Adrenal gland (tissue), 12 donors: ENCODE measurements around the gene NCAPG2. TPM values are rescaled to one million over a fixed set of nuclear protein-coding genes. Genes with fewer than 3 reads are reported as not detected.

Experiments used
- DNase-seq, 7 donors: peaks; one replicate each; pipeline ENCODE4 v3.0.0-alpha.2; 2019 to 2020
- H3K27ac ChIP-seq, 5 donors: fragments of 200-600 bp; sonication (generic) in 4 of 5; 1 replicate in 3 of 5; 2 replicates in 2 of 5; pipeline versions ENCODE4 v1.5.1 to v1.8.0; 2016 to 2020; ENCODE audit warnings: mild to moderate bottlenecking in 1 of 5
- H3K27me3 ChIP-seq: fragments of 200-600 bp; 2 replicates; pipeline ENCODE4 v1.8.0; 2021
- H3K36me3 ChIP-seq, 2 donors: fragments of 200-600 bp; replicated peaks in 1 of 2; 1 replicate in 1 of 2; 2 replicates in 1 of 2; pipeline versions ENCODE4 v1.5.1 to v1.8.0; 2018 to 2022
- H3K4me1 ChIP-seq, 2 donors: fragments of 200-600 bp; replicated peaks in 1 of 2; 1 replicate in 1 of 2; 2 replicates in 1 of 2; pipeline versions ENCODE4 v1.5.1 to v1.8.0; 2018 to 2021
- H3K4me3 ChIP-seq, 4 donors: fragments of 200-600 bp; sonication (generic) in 3 of 4; one replicate each; pipeline ENCODE4 v1.5.1; 2016 to 2018
- H3K9me3 ChIP-seq, 3 donors: fragments of 200-600 bp; sonication (generic) in 1 of 3; replicated peaks in 1 of 3; 1 replicate in 2 of 3; 2 replicates in 1 of 3; pipeline versions ENCODE4 v1.5.1 to v1.8.0; 2016 to 2021
- CTCF ChIP-seq, 6 experiments: fragments of 450-650 bp in 4 of 6; fragments of 200-600 bp in 2 of 6; sonication (generic) in 1 of 6; IDR thresholded peaks; 1 replicate in 5 of 6; 2 replicates in 1 of 6; pipeline versions ENCODE4 v1.5.1 to v1.8.0; 2016 to 2021; ENCODE audit warnings: antibody characterized with exemption in 6 of 6, mild to moderate bottlenecking in 2 of 6, moderate library complexity in 1 of 6
- POLR2A ChIP-seq, 2 donors: fragments of 450-650 bp; IDR thresholded peaks; one replicate each; pipeline ENCODE4 v1.6.1; 2017; ENCODE audit warnings: antibody characterized with exemption in 2 of 2, mild to moderate bottlenecking in 2 of 2, moderate library complexity in 1 of 2
- WGBS, 4 donors: extraction: QIAGEN DNeasy Blood & Tissue Kit in 2 of 4; methylation state at CpG; one replicate each; pipeline versions ENCODE4 v1.1.5 to v1.1.7; 2013 to 2017; 5-methylcytosine and 5-hydroxymethylcytosine counted together
- intact Hi-C, 2 donors: fragments of 100-400 bp; cut with DNase I; formaldehyde crosslinking; loops; one replicate each; pipeline versions ENCODE4 v1.14.1 to v1.15.0; 2022 to 2023
- polyA plus RNA-seq, 3 donors: library from polyadenylated mRNA; stranded (reverse); fragments of 200-250 nt in 2 of 3; fragments of 350-450 nt in 1 of 3; fragmentation: Illumina TruSeq in 1 of 3; extraction: RNeasy Lipid Tissue Mini Kit (QIAGEN cat#74804) in 1 of 3; gene quantifications; one replicate each; pipeline ENCODE4 v1.2.3, GENCODE V29; 2013 to 2014
- total RNA-seq, 9 donors: library from RNA; depleted of rRNA in 4 of 9; stranded (reverse); fragments of >200 nt in 4 of 9; fragments of 120-200 nt in 1 of 9; fragmentation: NEBNext Ultra II Directional in 1 of 9; extraction: Animal tissue kit (Norgen Biotek cat#: 25700) in 1 of 9; gene quantifications; one replicate each; pipeline versions ENCODE4 v1.1.0 to v1.2.4, GENCODE V29; 2013 to 2023
- donor health status: healthy with polysubstance abuse.
- donor health status: Bipolar disorder and iron deficiency.
- donor health status: DM: yes; HTN: yes; CAD: no.
- donor health status: DM: no; HTN: no; CAD: no.
- donor health status: DM: no; HTN: no; CAD: no.
- donor health status: DM: yes; HTN: yes; CAD: no.

The NCAPG2 gene
- total and polyA plus RNA-seq, 12 donors: 1.6 to 11.6 (median 5.9) TPM

DNA sequence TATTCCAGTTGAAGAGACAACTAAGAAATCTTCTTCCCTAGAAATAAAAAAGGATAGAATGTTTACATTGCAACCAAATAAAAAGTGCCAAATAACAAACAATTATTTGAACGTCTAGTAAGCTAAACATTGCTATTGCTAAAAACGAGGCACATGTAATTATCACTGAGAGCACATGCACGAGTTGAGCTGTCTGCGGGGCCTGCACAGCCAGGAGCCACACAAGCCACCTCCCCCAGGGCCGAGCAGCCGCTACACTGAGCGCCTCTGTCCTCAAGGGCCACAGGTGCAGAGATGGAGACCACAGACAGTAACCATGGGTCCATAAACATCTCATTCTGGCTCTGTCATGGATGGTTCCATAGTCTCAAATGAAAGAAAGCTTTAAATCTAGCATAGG lies 17.2 kb downstream of the NCAPG2 start:
- TF ChIP-seq CTCF (IDR thresholded peaks at IDR 0.05) (no peak), POLR2A (IDR thresholded peaks at IDR 0.05) (no peak)
- 94 to 98% (median 96%) methylated on average over 7 of the region's 7 CpGs for whole genome bisulfite sequencing, 4 donors
- Histone ChIP-seq H3K9me3 (no peaks in the 10 kb centered on the region), H3K4me1 (no peaks in the 10 kb centered on the region), H3K27ac (no peak overlapping the region), H3K27me3 (no peaks in the 10 kb centered on the region), H3K4me3 (no peak overlapping the region), H3K36me3 (no peaks in the 10 kb centered on the region)
- no peak for DNase-seq
- intact Hi-C loops: no loop called here

DNA sequence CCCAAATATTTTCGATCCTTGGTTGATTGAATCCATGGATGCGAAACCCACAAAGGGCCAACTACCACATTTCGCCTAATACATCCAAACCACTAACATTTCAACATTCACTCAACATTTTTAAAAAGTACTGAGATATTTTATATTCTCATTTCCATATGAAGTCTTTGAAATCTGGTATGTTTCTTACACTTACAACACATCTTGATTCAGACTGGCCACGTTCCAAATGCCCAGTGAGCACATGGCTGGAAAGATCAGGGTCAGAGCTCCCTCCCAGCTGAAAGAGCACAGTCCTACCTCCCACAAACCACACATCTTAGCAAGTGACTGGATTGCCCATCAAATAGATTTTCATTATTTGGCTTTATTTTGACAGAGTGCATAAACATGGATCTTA lies 18.9 kb downstream of the NCAPG2 start:
- 81 to 84% (median 83%) methylated on average over 4 of the region's 4 CpGs for WGBS, 4 donors
- no peak overlapping the region for H3K27ac ChIP-seq
- peak in 1 of 7 donors; percentile 32 for DNase-seq
- intact Hi-C loops: no loop called here
- H3K27me3 ChIP-seq: no peaks in the 10 kb centered on the region
- no peaks in the 10 kb centered on the region for H3K4me1 ChIP-seq
- no peak overlapping the region for H3K4me3 ChIP-seq
- no peak for TF ChIP-seq POLR2A (IDR thresholded peaks at IDR 0.05)
- no peak for TF ChIP-seq CTCF (IDR thresholded peaks at IDR 0.05)
- H3K36me3 ChIP-seq: no peaks in the 10 kb centered on the region
- H3K9me3 ChIP-seq: no peaks in the 10 kb centered on the region

DNA sequence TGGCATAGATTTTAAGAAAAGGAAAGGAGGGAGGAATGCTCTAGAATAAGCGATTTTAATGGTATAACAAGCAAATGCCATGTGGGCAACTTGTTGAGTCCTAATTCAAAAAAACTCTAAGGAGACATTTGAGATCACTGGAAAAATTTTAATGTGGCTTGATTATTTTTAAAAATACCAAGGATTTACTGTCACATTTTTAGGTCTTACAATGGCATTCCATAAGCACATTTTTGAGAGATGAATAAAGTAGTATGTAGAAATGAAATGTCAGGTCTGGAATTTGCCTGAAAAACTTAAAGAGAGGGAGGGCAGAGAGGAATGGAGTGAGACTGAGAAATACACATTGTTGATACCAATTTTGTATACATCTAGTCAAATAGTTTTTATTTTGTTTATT lies 20.3 kb downstream of the NCAPG2 start:
- Histone ChIP-seq H3K4me3 (no peak overlapping the region), H3K36me3 (no peaks in the 10 kb centered on the region), H3K9me3 (no peaks in the 10 kb centered on the region), H3K27ac (no peak overlapping the region), H3K27me3 (no peaks in the 10 kb centered on the region), H3K4me1 (no peaks in the 10 kb centered on the region)
- no peak for TF ChIP-seq CTCF (IDR thresholded peaks at IDR 0.05)
- TF ChIP-seq POLR2A (IDR thresholded peaks at IDR 0.05): no peak
- intact Hi-C loops: no loop called here
- no peak for DNase-seq
- WGBS, 4 donors: 97 to 100% (median 99%) methylated on average over 1 of the region's 1 CpG

DNA sequence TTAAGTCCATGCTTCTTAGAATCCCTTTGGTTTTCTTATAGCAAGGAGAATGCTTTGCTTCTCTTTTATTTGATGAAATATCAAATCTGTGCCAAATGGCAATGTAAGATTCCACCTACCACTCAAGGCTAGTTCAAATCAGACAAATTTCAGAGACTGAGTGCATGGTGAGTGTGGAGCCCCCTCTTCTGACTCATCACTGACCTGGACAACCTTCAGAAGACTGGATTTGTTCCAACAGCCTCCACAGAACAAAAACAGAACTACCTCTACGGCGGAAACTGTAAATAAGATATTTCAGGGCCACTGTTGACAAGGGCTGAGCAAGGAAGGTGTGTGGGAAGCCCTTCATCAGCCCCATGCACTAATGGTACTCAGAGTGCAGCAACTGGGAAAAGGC lies 21.1 kb downstream of the NCAPG2 start:
- Histone ChIP-seq H3K9me3 (no peaks in the 10 kb centered on the region), H3K4me1 (no peaks in the 10 kb centered on the region), H3K36me3 (no peaks in the 10 kb centered on the region), H3K27me3 (no peaks in the 10 kb centered on the region), H3K27ac (no peak overlapping the region), H3K4me3 (no peak overlapping the region)
- 27 to 60% (median 55%) methylated on average over 2 of the region's 2 CpGs for WGBS, 4 donors
- intact Hi-C loops: no loop called here
- TF ChIP-seq CTCF (IDR thresholded peaks at IDR 0.05): no peak
- DNase-seq: no peak
